Subcutaneous preadipocyte (primary cell): ENCODE data around the gene NOP58. TPM values are rescaled to one million over a fixed set of nuclear protein-coding genes. Genes with fewer than 3 reads are reported as not detected.
A peak's percentile ranks its signal among the peaks of the same experiment; 100 is the strongest.

Experiments
- small RNA-seq: library from RNA; depleted of rRNA; stranded (forward); fragments of <200 nt; gene quantifications from one replicate; pipeline ENCODE3, GENCODE V24; 2012
- total RNA-seq: library from RNA; depleted of rRNA; stranded (reverse); fragments of >200 nt; gene quantifications from 2 replicates; pipeline ENCODE4 v1.2.3, GENCODE V29; 2012

The NOP58 gene, protein sequence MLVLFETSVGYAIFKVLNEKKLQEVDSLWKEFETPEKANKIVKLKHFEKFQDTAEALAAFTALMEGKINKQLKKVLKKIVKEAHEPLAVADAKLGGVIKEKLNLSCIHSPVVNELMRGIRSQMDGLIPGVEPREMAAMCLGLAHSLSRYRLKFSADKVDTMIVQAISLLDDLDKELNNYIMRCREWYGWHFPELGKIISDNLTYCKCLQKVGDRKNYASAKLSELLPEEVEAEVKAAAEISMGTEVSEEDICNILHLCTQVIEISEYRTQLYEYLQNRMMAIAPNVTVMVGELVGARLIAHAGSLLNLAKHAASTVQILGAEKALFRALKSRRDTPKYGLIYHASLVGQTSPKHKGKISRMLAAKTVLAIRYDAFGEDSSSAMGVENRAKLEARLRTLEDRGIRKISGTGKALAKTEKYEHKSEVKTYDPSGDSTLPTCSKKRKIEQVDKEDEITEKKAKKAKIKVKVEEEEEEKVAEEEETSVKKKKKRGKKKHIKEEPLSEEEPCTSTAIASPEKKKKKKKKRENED
- total RNA-seq, result 68.7 and 86.2 TPM in 2 replicates

DNA sequence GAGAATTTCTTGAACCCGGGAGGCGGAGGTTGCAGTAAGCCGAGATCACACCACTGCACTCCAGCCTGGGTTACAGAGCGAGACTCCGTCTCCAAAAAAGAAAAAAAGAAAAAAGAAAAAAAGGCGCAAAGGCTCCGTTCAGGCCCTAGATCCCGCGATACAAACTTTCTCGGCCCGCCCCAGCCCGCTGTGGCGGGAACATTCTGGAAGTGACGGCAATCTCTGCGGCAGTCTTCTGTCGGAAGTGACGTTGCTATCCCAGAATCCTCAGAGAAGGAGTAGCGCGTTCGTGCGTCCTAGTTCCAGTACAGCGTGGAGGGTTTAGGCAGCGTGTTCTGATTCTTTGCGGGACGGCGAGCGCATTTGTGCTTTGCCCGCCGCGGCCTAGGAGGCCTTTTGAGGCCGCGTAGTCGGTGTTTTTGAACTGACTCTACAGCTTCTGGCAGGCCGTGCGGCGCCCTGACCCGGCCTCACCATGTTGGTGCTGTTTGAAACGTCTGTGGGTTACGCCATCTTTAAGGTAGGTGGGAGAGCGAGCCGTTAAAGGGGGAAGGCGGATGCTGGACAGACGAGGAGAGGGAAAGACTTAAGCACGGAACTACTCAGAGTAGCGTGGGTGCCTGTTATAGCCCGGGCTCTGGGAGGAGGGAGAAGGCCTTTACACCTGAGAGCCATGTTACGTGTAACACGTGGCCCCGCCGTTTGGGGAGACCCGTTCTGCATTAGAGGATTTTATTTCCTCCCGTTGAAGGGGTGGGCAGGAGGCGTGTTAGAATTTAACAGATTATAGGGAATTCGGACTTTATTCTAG is at the start of gene NOP58:
Gene NOP58 (plus strand): TSS at position 297 of the 811 bp plus-strand sequence. CDS start 179 bp downstream, at position 476.

DNA sequence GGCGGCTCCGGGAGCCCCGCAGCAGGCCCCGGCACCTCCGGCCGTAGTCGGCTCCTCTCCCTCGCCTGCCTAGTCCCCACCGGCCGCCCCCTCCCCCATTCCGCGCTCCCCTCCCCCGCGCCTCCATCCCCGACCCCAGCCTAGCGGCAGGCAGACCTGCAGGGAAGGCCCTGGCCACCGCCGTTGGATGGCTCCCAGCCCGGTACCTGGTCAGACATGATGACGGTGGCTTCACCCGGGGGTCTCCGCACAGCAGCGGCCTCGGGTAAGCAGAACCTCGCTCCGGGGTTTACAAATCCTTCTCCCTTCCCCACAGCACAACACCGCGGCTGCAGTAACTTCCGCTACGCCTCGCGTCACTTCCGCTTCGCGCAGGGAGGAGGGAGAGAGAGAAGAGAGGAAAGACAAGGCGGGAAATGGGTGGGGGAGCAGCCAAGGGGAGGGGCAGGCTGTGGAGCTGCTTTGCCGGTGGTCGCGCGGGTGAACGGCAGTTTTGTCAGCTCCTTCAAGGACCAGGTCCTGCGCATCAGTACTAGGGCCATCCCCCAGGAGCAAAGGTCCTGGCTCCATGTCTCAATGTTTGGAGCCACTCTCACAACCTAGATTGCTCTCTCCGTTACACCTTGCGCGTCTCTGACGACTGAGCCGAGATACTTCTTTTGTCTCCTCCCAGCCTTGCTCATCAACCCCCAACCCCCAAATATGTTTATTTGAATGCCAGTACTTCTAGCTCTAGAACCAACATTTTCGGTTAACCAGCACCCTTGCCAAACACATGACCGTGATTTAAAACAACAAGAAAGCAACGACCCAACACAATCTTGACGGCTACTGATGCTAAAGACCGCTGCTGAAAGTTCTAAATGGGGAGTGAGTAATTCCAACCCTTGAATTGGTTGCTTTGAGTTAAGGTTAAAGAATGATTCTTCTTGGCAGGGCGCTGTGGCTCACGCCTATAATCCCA is 27.0 kb upstream of the NOP58 start, which contains the start of gene SUMO1:
Gene SUMO1 (minus strand): TSS at position 364 of the 964 bp plus-strand sequence. CDS start 146 bp downstream, at position 218.

Small RNAs within 50 kb of the gene (small RNA-seq; reads per million reads assigned to genes)
- not detected for gene AC079354.2
- not detected for gene RF00575
- not detected for gene RN7SL753P
- 27.1 reads per million, percentile 97 among the genes with 10 or more reads in this experiment for gene SNORD11
- gene SNORD11B, result 6.0 reads per million, percentile 93 among the genes with 10 or more reads in this experiment
- gene SNORD70, result 213 reads per million, percentile 99 among the genes with 10 or more reads in this experiment

Other genes with a start within 250 kb of the NOP58 start
- gene FZD7, start 231.9 kb upstream of the NOP58 start, total RNA-seq, result 5.1 and 7.0 TPM in 2 replicates
- gene KIAA2012, start 192.5 kb upstream of the NOP58 start, total RNA-seq, result not detected in 2 replicates
- gene SUMO1, start 27.2 kb upstream of the NOP58 start, total RNA-seq, result 79.4 and 90.3 TPM in 2 replicates
- 14.7 and 16.6 TPM in 2 replicates for gene BMPR2, start 110.6 kb downstream of the NOP58 start, total RNA-seq